Measurements from ENCODE around the gene NRXN2.
"Not testable (repeated sequence)": the region's sequence is repeated elsewhere in the genome, so short reads cannot be mapped to it uniquely, and the experiment has no call there.

NRXN2 gene

DNA sequence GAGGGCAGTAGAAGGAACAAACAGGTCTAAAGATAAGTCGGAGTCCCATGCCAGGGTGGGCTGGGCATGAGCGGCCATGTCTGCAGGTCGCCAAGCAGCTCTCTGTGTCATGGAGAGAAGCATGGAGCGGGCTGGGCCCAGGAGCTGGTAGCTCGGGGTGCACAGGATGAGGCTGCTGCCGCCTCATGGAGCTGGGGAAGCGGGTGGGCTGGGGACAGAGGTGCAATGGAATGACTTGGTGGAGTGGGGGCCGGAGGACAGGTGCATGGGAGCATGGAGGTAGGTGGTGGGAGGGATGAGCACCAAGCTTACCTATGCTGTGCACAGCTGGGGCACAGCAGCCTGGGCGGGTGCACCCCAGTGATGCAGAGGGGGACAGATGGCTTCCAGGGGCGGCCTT, 3.6 kb downstream of the NRXN2 start:
- no peak for DNase-seq

DNA sequence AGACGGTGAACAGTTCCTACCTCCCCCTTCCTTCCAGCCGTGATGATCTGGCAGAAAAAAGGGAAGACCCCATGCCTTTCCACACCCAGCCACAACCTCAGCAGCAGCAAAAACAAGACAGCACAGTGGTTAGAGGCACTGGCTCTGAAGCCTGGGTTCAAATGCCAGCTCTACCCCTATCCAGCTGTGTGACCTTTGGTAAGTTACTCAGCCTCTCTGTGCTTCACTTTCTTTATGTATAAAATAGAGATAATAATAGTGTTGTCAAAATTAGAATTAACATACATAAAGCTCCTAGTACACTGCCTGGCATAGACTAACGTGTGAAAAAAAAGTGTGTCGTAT, 4.2 kb downstream of the NRXN2 start:
- no peak for DNase-seq

DNA sequence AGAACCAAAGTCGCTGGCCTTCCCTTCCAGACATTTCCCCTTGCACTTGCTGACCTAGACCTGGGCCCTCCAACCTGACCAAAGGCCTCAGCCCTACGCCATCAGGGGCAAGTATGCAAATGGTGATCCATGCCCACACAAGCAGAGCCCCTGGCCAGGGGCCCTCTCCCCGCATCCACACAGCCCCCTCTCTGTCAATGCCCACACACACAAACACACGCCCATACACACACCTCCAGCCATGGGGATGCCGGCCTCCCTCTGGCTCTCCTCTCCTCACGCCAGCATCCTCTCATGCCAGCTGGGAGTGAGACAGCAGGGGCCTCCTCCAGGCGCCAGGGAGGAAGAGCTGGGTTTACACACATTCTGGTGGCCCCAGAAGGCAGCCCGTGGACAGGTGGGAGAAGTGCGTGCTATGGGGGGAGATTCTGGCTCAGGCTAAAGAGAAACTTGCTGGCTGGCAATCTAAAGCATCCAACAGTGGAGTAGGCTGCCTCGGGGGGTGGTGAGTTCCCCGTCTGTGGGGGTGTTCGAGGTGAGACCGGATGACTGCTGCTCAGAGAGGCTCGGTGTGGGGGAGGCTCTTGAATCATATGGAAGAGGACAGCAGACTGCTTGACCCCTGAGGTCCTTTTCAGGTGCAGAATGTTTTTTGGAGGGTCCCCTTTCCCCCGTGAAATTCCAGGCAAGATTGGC, 4.8 kb downstream of the NRXN2 start:
- DNase-seq, result no peak

DNA sequence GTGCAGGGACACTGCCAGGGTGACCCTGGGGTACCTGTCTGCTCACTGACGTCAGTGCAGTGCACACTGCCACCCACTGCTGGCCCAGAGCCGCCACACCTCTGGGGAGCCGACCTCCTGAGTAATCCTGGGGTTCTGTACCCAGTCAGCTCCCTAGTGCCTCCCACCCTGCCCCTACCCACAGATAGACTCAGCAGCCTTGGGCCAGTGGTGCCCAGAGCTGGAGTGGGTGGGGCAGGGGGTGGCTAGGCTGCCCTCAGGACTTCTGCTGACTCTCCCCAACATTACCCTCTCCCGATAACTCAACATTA, 5.8 kb downstream of the NRXN2 start:
- DNase-seq, result no peak

DNA sequence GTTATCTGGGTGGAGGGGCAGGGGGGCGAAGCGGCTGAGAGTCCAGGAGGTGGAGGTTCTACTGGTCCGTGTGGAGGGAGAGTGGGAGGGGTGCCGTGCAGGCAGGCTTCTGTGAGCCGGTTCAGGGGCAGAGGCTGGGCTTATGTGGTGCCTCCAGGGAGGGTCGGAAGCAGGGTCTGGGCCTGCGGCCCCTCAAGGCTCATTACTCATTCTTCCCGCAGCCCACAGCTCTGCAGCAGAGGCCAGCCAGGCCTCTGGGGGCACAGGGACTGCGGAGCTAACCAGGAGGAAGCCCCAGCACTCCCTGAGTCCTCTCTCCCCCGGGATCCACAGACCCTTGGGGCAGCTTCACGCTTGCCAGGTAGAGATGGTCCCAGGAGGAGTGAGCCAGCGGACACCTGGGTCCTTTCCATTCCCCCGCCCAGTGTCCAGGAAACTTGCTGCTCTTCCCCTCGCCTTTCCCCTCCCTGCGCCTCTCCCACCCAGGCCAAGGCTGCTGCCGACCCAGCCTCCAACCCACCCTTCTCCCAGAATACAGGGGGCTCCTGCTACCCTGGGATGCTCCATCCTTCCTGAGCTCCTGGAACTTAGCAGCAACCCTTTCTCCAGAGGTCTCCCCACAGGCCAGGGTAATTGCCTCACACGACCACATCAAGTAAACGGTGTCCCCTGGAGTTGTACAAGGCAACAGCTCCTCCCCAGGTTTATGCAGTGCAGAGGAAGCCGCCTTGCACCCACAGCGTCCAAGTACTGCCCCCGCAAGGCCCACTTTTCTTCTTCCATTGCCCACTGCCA, 6.3 kb downstream of the NRXN2 start:
- DNase-seq, result no peak

DNA sequence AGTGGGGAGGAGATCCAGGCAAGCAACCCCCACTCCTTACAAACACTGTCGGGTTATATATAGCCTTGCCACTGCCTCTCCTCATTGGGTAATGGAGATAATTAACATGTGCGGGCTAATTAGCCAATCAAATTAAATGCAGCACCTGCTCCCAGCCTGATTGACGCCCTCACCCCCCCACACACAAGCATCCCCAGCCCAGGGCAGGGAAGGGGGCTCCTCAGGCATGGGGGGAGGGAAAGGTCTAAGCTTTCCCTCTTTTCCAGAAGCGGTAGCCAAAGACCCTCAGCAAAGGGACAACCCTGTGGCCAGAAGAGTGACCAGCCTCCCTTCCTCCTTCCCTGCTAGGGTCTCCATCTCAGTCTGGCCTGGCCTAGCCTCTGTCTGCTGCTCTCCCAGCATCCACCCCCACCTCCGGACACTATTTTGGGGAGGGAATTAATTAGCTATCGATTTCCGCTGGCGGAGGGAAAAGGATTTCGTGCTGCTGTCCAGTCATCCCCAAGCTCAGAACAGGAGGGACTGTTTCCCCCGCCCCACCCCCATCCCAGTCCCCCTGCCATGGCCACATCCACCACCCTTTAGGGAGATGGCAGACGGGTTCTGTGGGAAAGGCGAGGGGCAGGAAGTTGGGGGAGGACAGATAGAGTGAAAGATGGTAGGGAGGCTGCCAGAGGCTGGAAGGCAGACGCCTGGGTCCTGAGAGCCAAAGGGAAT, 7.1 kb downstream of the NRXN2 start:
- DNase-seq, result no peak

DNA sequence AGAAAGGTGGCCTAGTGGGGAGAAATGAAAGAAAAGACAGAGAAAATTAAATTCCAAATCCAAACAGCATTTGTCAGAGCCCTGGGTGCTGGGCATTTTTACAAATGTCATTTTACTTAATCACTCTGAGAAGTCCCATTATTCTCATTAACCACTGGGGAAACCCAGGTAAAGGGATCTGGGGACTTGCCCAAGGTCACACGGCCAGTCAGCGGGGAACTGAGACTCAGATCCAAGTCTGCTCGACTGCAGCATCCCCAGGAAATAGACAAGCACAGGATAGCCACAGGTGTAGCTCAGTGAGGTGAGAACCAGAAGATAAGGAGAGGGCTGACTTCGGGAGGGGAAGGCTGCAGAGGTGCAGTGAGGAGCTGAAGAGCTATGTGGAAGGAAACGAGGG, 7.9 kb downstream of the NRXN2 start:
- DNase-seq, result no peak

DNA sequence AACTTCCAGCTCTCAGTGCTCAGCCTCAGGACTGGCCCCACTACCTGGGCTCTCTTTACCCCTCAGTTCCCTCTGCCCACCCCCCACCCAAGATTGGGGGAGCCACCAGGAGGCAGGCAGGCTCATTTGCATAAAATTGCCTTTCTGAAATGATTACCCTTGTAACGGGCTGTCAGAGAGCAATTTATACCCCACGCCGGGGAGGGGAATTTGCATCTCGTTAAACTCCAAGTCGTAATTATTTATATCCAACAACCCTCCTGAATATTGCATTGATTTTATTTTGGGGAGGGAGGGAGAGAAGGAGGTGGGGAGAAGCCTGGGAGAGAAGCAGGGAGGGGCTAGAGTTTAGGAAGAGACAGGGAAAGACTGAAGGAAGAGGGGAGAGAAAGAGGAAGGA, 8.3 kb downstream of the NRXN2 start:
- no peak for DNase-seq

DNA sequence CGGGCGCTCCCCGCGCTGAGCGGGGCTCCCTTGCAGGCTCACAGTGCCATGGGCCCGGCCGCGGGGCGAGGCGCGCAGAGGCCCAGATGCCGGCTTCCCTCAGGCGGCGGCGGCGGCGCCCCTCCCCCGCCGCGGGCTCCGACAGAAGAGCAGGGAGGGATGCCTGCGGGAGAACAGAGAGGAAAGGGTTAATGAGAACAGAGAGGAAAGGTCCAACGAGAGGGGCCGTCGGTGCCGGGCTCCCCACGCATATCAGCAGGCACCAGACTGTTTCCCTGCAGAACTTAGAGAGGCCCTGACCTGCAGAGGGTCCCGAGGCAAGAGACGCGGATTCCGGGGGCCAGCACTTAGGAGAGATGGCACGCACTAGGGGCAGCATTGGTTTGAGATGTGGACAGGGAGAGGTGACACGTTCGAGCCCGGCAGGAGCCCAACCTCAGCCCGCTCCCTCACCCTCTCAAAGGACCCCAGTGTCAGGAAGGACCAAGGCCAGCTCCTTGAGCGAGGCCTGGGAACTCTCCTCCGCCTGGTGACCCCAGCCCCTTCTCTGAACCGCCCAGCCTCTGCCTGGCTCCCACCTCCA, 9.1 kb downstream of the NRXN2 start:
- DNase-seq, result no peak

DNA sequence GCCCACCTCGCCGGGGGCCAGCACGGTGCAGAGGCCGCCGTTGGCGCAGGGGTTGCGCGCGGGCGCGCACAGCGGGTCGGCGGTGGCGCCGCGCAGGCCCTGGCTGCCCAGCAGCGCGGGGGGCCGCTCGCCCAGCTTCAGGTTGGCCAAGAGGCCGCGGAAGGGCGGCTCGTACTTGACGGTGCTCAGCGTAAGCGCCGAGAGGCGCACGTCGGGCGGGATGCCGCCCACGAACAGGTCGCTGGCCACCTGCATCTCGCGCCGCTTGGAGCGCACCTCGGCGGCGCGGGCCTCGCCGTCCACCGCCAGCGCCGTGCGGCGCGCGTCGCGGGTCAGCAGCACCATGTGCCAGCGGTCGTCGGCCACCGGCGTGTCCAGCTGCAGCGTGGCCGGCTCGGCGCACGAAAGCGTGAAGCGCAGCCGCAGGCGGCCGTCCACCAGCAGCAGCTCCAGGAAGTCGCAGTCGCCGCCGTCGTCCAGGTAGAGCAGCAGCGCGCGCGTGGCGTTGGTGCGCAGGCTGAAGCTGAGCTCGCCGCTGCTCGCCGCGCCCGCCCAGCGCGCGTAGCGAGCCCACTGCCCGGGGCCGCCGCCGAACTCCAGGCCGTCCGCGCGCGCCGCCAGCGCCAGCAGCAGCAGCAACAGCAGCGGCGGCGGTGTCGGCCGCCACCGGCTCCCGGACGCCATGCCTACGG, 9.8 kb downstream of the NRXN2 start:
- DNase-seq, result no peak

DNA sequence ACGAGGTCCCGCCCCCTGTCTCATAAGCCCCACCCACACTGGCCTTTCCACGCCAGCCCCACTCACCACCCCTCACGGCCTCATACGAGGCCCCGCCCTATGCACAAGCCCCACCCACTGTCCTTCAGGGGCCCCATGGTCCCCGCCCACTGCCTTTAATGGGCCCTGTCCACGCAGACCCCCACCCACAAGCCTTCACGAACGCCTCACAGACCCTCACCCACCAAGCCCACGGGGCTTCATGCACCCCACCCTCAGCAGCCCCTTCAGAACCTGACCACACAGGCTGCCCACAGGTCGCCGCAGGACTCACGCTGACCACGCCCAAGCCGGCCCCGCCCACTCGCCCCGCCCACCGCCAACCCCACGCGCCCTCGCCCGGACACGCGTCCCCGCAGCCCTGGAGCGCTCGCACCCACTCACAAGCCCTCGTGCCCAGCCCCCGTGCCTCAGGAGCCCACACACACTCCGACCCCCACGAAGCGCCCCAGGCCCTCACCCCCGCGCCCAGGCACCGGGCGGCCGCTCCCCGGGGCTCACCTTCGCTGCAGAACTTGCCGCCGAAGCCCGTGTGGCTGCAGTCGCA, 10.5 kb downstream of the NRXN2 start:
- DNase-seq, result no peak

DNA sequence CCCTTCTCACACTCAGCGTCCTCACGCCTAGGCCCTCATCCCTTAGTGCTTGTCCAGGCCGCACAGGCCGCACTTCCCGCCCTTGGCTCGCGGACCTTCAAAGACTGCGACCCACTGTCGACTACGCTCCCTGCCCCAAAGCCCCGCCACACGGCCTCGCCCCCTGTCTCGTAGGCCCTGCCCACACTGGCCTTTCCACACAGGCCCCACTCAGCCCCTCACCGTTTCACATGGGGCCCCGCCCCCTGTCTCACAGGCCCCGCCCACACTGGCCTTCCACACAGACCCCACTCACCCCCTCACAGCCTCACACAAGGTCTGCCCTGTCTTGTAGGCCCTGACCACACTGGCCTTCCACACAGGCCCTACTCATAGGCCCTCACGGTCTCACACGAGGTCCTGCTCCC, 11.0 kb downstream of the NRXN2 start:
- no peak for DNase-seq

DNA sequence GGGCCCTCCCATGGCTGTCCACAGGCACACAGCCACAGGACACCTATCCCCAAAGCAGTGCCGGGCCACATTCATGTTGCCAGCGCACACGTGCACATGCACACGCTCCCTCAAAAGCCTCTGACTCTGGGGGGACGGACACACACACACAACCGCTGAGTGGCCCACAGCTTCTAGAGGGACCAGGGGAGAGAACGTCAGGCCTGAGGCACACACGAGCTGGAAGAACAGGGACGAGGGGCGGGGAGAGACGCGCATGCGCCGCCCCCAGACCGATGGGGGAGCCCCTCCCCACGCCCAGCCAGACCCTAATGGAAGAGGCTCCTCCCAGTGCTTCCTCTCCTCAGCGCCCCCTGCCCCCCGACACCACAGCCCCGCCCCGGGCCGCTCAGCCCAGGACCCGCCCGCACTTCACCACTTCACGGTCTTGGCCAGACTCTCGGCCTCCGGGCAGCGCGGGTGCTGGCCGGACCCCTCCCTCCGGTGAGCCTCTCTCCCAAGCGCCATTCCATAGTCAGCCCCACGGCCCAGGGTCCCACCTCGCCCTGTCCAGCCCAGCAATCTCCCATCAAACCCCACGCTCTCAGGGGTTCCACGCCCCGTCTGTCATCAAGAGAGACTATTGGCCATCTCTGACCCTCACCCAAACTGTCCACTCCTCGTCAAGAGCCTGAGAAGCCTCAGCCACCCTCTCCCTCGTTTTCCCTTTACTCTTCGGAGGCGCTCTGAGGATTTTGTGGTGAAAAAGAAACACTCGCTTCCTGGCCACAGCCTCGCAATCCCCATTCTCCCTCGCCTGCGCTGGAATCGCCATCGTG, 11.7 kb downstream of the NRXN2 start:
- no peak for DNase-seq

DNA sequence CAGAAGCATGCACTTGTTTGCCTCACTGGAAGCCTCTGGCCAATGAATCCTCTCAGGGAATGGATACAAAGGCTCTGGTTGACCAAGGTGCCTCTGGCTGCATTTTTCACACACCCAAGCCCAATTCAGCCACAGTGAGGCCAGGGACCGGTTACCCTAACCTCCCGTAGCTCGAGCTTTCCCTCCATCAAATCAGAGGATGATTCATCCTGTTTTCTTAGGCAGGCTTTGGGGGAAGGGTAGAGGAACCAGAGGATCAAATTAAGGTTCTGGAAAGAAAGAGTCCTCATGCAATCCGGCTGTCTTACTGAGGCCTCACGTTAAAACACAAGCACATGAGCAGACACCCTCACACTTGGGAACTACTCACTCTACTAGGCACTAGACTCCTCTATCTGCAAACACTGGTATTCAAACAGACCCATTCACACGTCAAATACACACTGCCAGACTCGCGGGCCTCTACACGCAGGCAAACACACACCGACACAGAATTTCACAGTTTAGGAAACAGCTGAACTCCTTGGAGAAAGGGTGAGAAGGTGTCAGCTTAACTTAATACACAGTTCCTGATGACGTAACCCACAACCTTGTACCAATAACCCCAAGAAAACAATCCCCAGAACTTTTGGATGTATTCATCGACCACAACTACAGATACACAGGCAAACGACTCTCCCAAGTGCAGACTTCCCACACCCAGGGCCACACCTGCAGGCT, 12.4 kb downstream of the NRXN2 start:
- DNase-seq, result no peak

DNA sequence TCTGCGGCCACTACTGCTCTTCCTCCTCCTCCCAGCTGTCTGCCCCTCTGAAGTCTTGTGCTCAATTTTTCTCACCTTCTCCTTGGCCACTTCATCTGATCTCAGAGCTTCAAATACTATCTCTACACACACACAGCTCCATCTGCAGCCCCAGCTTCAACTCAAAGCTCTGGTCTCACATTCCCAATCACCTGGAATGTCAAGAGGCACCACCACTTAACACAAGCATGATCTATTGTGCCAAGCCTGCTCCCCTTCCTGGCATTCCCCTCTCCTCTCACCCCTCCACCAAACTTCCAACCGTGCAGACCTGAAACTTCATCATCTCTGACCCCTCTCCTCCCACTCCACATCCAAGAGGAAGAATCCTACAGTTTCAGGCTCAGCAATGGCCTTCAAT, 17.5 kb downstream of the NRXN2 start:
- no peak for DNase-seq

DNA sequence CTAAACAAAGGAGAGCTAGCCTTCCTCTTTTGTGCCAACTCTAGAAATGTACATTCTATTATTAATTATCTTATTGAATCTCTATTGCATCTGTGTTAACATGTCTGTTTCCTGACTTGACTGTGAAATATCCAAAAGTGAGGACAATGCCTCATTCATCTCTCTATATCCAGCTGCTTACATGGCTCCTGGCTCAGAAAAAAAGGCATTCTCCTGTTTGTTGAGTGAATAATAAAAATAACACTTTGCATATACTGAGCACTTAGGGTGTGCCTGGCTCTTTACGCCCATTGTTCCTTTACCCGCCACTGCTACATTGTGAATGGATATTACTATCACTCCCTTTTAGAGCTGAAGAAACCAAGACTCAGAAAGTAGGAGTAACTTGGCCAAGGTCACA, 19.9 kb downstream of the NRXN2 start:
- DNase-seq, result no peak

DNA sequence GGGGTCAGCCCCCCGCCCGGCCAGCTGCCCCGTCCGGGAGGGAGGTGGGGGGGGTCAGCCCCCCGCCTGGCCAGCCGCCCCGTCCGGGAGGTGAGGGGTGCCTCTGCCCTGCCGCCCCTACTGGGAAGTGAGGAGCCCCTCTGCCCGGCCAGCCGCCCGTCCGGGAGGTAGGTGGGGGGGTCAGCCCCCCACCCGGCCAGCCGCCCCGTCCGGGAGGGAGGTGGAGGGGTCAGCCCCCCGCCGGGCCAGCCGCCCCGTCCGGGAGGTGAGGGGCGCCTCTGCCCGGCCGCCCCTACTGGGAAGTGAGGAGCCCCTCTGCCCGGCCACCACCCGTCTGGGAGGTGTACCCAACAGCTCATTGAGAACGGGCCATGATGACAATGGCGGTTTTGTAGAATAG, 21.0 kb downstream of the NRXN2 start:
- DNase-seq, result not testable (repeated sequence)

DNA sequence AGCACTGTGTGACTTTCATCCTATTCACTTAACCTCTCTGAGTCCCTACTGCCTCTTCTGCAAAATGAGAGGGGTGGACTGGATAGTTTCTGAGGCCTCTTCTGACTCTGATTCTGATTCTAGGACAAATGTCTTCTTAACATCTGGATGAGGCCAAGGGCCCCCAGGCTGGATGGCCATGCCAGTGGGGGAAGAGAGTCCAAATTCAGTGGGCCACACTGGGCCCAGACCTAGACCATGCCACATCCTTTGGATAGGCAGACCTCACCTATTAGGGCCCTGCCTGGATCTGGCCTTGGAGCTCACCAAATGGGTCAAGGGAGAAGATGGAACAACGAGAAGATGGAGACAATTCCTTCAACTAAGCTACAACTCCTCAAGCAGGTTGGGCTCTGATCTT, 24.6 kb downstream of the NRXN2 start:
- no peak for DNase-seq

DNA sequence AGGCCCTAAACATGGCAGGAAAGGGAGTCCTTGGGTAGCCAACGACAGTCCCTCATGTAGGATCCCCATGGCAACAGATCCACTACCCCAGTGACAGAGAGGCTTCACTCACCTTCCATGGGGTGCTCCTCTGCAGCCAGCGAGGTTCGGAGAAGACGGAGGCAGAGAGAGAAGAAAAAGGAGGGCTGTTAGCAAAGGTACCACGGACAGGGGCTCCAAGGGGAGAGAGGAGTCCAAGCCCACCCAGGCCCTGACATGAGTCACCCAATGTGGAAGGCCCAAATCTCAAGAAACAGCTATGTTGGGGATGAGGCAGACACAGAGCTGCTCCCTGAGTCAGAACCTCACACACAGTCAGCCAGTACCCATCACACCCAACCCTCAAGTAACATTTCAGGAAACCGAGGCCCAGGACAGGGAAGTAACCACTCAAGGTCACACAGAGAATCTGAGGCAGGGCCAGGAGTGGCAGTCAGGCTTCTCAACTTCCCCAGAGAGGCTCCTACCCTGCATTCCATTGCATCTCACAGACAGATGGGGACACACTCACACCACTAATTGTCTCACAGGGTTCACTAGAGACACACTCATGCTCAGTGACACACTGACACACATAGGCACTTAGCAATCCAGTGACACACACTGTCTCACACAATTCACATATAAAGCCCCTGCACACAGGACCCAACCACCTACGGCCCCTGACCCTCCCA, 25.2 kb downstream of the NRXN2 start:
- DNase-seq, result no peak

DNA sequence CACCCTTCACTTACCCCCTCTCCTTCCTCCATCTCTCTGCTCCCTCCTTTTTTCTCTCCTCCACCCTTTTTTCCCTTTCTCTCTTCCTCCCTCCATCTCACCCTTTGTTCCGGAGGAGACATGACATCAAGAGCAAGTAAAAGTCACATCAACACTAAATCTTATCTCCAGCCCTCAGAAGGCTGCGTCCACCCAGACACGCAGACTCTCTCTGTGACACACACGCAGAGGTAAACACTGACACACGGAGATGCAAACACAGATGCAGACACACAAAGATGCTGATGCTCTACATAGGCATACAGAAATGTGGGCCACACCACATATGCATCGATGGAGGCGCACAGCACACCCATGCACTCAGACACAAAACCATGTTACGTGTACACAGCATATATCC, 27.0 kb downstream of the NRXN2 start:
- no peak for DNase-seq

DNA sequence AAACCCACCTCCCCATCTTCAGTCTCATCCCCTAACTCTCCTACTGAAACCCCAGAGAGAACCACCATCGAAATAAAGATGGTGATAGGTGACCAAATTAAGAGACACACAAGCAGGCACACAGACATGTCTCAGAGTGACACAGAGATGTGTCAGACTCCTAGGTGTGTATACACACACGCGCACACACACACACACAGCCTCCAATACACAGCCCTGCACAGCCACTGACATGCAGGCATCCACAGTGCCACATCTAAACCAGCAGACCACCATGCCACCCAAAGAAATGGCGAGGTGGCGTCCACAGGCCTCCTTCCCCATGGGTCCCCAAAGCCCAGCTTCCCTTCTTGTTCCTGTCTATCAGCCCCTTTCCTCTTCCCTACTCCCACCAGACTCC, 27.4 kb downstream of the NRXN2 start:
- DNase-seq, result no peak

Data from activated T-cell treated with anti-CD3 and anti-CD28 coated beads for 4 hours (primary cell).